GM18951 (cell line): ENCODE measurements around the gene VSIG8.

Experiments used
- POLR2A ChIP-seq: IDR thresholded peaks from 4 replicates; pipeline ENCODE4 v1.6.1; 2011; ENCODE audit warnings: mild to moderate bottlenecking; ENCODE audit not compliant: insufficient read length, insufficient read depth; ENCODE audit errors: extremely low read depth
- in situ Hi-C: fragments of 300-500 bp; cut with MboI; formaldehyde crosslinking; loops from one replicate; pipeline ENCODE4 v1.12.0; 2022; ENCODE audit warnings: low sequenced_read_pairs, mixed read lengths, inconsistent platforms; ENCODE audit not compliant: unreplicated experiment

VSIG8 gene

DNA sequence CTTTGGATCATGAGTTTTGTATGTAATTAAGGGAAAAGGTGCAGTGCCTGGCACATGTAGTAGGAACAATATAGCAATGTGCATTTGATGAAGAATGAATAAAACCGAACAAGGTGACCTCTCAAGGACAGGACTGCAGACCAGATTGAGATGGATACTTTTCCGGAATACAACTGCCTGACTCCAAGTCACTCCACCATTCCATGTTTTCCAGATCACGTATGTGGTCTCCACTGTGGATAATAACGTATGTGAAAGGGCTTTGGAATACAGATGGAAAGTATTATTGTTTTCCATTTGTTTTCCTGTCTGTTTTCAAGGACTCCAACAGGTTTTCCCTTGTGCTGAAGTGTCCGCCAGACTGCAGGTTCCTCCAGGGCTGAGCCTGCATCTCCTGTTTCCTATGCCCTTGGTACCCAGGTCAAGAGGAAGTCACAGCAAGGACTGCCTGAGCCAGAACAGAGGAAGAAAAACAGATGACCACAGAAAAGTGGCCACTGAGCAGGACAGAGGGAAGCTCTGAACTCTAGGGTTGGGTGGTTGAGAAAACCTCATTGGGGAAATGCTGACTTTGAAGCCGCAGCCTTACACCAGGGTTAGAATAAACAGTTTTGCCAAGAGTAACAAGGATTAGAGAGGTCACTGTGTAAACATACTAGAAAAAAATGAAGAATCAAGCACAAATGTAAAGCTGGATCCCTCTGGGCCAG, 33.5 kb upstream of the VSIG8 start:
- no peak for TF ChIP-seq POLR2A
- in situ Hi-C loops = loop anchor here (10.0 to 25.0 kb wide), 2 partner anchors 51 to 734 kb away; partner anchors contain the start of gene CADM3

DNA sequence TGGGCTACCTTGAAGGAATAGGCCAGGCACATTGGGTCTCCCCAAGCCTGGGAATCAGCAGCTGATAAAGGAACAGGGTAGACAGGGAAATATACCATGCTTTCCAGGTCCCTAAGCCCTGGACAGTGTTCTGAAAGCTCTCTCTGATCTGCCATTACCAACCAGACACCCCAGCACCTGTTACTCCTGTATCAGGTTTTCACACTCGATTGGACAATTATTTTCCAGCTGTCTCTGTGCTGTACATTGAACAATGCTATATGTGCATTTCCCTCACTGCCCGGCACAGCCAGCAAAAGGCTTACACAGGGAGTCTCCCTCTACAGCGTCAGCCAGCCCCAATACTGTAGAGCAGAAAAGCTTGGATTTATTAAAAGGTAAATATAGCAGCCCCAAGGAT, 32.8 kb upstream of the VSIG8 start:
- in situ Hi-C loops = loop anchor here (10.0 to 25.0 kb wide), 2 partner anchors 50 to 733 kb away; partner anchors contain the start of gene CADM3
- no peak for TF ChIP-seq POLR2A

DNA sequence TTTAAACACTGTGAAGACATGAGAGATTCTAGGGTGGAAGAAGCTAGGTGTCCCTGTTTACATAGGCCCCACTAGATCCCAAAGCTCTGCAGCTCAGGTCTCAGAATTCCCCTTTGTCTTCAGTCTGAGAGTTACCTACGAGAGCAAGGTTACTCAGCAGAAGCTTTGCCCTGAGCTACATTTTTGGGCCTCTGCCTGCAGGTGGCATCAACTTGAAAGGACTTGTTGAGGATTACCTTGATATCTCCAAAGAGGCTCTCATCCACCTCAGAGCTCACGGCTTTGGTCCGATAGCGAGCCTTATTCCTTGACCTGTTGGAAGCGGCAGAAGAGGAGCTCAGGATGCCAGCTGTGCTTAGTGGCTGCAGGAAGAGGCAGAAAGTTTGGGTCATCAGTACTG, 30.5 kb upstream of the VSIG8 start:
- no peak for TF ChIP-seq POLR2A
- in situ Hi-C loops = loop anchor here (5.0 to 25.0 kb wide), 3 partner anchors 48 to 731 kb away; partner anchors contain the start of gene CADM3

DNA sequence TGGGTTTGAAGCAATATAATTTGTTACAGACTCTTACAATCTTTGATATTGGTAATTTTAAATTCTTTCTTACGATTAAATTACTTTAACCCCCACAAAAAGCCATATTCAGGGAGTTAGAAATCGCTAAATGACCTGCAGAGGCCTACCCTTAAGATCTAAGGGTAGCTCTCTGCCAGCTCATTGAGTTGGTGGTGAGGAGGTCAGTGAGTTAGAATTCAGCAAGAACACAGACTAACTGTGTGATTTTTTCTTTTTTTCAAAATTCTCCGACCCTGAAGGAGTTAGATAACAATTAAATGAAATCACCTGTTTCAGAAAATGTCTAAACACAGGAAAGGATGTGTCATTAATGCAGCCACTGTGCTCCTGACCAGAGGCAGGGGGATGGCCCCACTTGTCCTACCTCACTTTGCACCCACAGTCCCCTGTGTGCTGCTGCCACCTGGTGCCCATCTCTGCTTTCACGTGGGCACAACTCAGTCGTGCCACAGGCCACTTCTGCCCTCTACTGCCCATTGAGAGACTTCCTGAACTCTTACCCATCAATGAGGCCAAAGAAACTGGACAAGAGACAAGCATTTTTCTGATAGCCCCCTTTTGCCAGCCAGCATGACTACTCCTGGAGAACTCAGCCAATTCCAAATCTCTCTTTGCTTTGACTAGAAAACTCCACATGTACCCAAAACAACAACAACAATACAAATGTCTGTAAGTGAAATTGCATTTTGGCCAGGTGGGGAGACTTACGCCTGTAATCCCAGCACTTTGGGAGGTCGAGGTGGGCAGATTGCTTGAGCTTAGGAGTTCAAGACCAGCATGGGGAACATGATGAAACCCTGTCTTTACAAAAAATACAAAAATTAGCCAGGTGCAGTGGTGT, 29.1 kb upstream of the VSIG8 start:
- no peak for TF ChIP-seq POLR2A
- in situ Hi-C loops = loop anchor here (5.0 to 25.0 kb wide), 3 partner anchors 47 to 729 kb away; partner anchors contain the start of gene CADM3

DNA sequence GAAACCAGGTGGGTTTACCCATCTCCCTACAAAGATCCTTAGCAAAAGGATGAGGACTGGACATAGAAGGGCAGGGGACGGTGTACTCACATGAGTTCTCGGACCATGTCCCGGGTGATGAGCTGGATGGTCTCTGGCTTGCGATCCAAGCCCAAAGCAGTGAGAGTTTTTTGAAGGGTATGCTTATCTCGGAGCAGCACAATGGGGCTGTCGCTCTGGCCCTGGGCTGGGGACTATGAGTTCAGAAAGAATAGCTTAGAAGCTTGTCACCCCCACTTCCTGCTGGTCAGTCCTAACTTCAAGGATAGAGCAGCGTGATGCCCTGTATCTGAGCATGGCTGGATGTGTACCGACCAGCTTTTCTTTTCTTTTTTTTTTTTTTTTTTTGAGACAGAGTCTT, 27.9 kb upstream of the VSIG8 start:
- no peak for TF ChIP-seq POLR2A
- in situ Hi-C loops = loop anchor here (5.0 to 25.0 kb wide), 3 partner anchors 46 to 728 kb away; partner anchors contain the start of gene CADM3

DNA sequence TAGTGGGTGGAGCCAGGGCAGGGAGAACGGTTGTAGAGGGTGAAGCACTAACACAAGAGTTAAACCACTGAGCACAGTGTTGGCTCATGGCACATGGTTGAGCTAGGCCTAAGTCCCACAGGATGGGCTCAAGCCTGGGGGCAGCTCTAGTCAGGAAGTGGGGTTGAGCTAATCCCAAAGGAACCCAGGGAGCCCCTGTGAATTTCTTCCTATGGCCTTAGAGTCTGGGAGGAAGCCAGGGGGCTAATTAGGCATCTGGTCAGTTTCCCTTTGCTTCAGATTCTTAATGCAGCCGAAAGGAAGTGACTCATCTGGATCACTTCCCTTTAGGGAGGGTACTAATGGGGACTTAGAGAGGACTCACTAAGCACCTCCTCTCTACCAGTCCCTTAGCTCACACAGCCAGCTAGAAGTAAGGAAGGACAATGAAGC, 27.4 kb upstream of the VSIG8 start:
- in situ Hi-C loops = loop anchor here (5.0 to 25.0 kb wide), 3 partner anchors 45 to 728 kb away; partner anchors contain the start of gene CADM3

DNA sequence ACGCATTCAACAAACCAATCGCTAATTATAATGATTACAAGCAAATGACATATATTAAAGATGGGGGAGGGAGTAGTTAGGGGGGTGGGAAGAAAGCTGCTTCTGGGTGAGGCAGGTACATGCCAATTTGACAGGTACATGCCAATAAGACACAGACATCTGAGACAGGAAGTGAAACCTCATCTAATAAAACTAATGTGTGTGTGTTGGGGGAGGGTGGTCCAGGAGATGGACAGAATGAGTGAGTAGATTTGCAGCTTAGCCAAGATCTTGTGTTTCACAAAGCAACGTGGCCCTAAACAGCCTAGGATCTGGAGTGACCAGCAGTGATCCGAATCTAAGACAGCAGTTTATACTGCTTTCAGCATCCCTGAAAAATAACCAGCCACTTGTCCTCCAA, 26.7 kb upstream of the VSIG8 start:
- in situ Hi-C loops = loop anchor here (25.0 kb wide), 1 partner anchor 727 kb away; the partner anchor contains the start of gene CADM3

More for the DNA sequence above, 27.4 kb upstream of the VSIG8 start:
- peak; percentile 13 for TF ChIP-seq POLR2A

DNA sequence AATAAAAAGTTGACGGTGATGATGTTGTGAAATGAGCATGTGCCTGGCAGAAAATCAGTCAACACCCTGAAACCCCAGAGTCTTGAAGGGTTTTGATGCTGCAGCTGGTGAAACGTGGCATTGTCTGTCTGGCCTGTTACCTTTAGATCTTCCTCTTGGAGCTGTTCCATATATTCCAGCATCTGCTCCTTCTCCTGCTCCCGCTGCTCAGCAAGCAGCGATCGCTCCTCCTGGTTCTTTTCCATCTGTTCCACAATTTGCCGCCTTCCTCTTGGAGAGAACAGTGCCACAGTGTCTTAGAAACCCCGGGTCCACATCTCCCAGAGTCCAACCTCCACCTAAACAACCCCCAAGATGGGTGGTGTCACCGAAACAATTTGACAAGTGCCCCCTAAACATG, 21.8 kb upstream of the VSIG8 start:
- in situ Hi-C loops = loop anchor here (25.0 kb wide), 1 partner anchor 722 kb away; the partner anchor contains the start of gene CADM3

More for the DNA sequence above, 26.7 kb upstream of the VSIG8 start:
- TF ChIP-seq POLR2A = no peak

DNA sequence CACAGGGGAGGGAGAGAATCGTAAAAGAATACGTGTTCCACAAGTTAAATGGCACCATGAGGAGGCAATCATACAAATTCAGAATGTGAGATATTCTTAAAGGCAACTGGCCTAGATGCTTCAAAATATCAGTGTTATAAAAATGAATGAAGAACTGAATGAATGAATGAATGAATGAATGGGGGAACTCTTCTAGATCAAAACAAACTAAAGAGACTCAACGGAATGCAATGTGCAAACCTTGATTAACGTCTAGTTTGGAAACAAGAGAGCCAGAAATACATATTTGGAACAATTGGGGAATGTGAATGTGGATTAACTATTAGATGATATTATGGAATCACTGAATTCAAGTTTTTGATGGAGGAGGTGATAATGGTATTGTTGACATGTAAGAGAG, 20.7 kb upstream of the VSIG8 start:
- in situ Hi-C loops = loop anchor here (25.0 kb wide), 1 partner anchor 721 kb away; the partner anchor contains the start of gene CADM3
- no peak for TF ChIP-seq POLR2A

More for the DNA sequence above, 21.8 kb upstream of the VSIG8 start:
- no peak for TF ChIP-seq POLR2A

DNA sequence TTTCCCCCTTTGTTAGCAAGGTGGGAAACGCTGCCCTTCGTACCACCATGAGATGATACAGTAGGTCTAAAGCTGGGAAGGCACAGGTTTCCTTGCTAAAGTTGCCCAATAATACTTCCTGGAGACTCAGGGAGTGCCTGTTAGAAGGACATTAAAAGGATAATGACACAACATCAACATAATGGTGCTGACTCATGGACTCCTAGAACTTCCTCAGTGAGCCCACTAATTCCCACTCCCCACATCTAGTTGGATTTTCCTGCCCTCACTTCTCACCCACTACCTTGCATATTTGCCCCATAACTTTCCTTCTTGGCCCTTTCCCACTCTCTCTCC, 20.0 kb upstream of the VSIG8 start:
- in situ Hi-C loops = loop anchor here (25.0 kb wide), 1 partner anchor 720 kb away; the partner anchor contains the start of gene CADM3
- no peak for TF ChIP-seq POLR2A

DNA sequence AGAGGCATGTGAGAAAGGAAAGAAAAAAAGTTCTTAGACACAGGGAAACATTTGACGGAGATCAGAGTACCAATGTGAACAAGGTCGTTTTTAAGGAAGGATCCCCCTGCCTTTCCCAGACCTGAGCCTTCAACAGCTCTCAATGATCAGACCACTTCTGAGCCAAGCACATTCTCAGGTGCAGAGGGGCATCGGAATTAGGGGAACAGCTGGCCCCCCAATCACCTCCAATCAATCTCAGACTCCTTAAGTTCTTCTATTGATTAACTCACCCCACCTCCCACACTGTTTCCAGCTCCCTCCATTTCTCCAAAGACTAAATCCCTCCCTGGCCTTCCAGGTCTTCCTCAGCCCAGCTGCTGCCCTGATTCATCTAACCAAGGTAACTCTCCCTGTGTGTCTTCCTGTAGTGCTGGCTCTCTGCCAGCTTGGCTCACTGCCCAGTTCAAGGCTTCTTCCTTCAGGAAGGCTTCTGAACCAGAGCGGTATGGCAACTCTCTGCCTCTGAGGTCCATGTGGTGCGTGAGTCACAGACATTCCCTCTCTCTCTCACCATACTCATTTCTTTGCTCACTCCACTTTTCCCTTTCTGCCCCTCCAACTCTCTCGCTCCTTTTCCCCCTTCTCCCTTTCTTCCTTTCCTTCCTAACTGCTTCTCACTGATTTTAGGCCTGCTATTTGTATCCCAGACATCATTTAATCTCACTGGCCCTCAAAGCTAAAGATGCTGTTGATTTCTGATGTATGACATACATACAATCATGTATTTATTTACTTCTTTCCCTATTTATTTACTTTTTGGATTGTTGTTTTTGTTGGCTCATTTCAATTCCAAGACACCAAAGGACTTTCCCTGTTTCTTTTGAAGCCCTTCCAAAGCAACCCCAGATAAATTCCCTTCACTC, 19.4 kb upstream of the VSIG8 start:
- TF ChIP-seq POLR2A = no peak
- in situ Hi-C loops = loop anchor here (25.0 kb wide), 1 partner anchor 720 kb away; the partner anchor contains the start of gene CADM3

DNA sequence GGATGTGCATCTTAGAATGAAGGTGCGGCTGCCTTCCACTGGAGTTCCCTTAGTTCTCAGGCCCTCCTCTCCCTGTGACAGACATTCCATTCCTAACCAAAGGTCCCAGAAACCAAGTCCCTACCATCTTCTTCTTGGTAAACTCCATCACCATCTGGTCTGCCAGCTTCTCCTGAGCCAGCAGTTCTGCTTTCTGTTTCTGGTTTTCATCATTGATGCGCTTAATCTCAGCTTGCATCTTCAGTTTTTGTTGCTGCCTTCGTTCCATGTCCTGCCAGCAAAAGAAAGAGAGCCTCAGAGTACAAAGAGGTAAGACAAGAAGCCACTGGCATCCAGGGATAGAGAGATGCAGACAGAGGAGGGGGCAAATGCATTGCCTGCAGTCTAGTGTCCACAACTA, 18.0 kb upstream of the VSIG8 start:
- in situ Hi-C loops = loop anchor here (25.0 kb wide), 1 partner anchor 718 kb away; the partner anchor contains the start of gene CADM3
- no peak for TF ChIP-seq POLR2A
